Activated B cell treated with CpG ODN at 0.5 μM for 24 hours (primary cell): ENCODE results near the gene DRC7. TPM values are rescaled to one million over a fixed set of nuclear protein-coding genes. Genes with fewer than 3 reads are reported as not detected.

Experiments used
- ATAC-seq: fragments of 200-7000 bp; cut with Tn5 transposase; one replicate; pipeline ENCODE4 v1.10.0; 2021; ENCODE audit warnings: low read depth, mild to moderate bottlenecking, moderate library complexity
- CTCF ChIA-PET: fragments of 350-600 bp; sonication (Branson Sonifier 250); formaldehyde crosslinking; loops from one replicate; lab custom pipeline; 2021; ENCODE audit warnings: antibody characterized with exemption; lab: Charles Lee
- POLR2A ChIA-PET: fragments of 350-600 bp; sonication (Branson Sonifier 250); formaldehyde crosslinking; loops from one replicate; lab custom pipeline; 2021; ENCODE audit warnings: antibody characterized with exemption; lab: Charles Lee
- DNase-seq: peaks from one replicate; pipeline ENCODE4 v3.0.0; 2022
- H3K27ac Mint-ChIP-seq: one replicate; pipeline ENCODE4 v1.8.0; 2020; ENCODE audit warnings: mixed read lengths
- H3K27me3 Mint-ChIP-seq: one replicate; pipeline ENCODE4 v1.8.0; 2021; ENCODE audit warnings: mixed read lengths
- H3K36me3 Mint-ChIP-seq: one replicate; pipeline ENCODE4 v1.8.0; 2021; ENCODE audit warnings: low read depth, mixed read lengths
- H3K4me1 Mint-ChIP-seq: one replicate; pipeline ENCODE4 v1.8.0; 2021; ENCODE audit warnings: mixed read lengths
- H3K4me3 Mint-ChIP-seq: one replicate; pipeline ENCODE4 v1.8.0; 2020; ENCODE audit warnings: mild to moderate bottlenecking, mixed read lengths
- H3K9me3 Mint-ChIP-seq: one replicate; pipeline ENCODE4 v1.8.0; 2020; ENCODE audit warnings: mixed read lengths
- intact Hi-C: fragments of 100-400 bp; cut with micrococcal nuclease; formaldehyde crosslinking; loops from one replicate; pipeline ENCODE4 v1.15.1; 2024
- total RNA-seq: library from RNA; stranded (reverse); gene quantifications from 2 replicates; pipeline ENCODE4 v1.2.3, GENCODE V29; 2022
- TF ChIP-seq, protein P1 (sequence below): fragments of 200-600 bp; IDR thresholded peaks from one replicate; pipeline ENCODE4 v1.8.0; 2022; ENCODE audit warnings: antibody characterized with exemption, mild to moderate bottlenecking

DRC7 gene, protein sequence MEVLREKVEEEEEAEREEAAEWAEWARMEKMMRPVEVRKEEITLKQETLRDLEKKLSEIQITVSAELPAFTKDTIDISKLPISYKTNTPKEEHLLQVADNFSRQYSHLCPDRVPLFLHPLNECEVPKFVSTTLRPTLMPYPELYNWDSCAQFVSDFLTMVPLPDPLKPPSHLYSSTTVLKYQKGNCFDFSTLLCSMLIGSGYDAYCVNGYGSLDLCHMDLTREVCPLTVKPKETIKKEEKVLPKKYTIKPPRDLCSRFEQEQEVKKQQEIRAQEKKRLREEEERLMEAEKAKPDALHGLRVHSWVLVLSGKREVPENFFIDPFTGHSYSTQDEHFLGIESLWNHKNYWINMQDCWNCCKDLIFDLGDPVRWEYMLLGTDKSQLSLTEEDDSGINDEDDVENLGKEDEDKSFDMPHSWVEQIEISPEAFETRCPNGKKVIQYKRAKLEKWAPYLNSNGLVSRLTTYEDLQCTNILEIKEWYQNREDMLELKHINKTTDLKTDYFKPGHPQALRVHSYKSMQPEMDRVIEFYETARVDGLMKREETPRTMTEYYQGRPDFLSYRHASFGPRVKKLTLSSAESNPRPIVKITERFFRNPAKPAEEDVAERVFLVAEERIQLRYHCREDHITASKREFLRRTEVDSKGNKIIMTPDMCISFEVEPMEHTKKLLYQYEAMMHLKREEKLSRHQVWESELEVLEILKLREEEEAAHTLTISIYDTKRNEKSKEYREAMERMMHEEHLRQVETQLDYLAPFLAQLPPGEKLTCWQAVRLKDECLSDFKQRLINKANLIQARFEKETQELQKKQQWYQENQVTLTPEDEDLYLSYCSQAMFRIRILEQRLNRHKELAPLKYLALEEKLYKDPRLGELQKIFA
- not detected in 2 replicates for total RNA-seq

- peak within 1 kb of the TSS; percentile 57 for H3K27ac Mint-ChIP-seq
- H3K36me3 Mint-ChIP-seq = no peaks in the 10 kb centered on the region
- H3K9me3 Mint-ChIP-seq = no peaks in the 10 kb centered on the region
- no peaks in the 10 kb centered on the region for H3K27me3 Mint-ChIP-seq
- peaks cover 22% of the 10 kb centered on the region for H3K4me1 Mint-ChIP-seq
- peak; percentile 25 for DNase-seq
- POLR2A ChIA-PET = interaction anchor here (0.6 kb wide), 1 partner anchor 504 kb away, joined by 8 read pairs; no protein-coding TSS in a partner anchor
- intact Hi-C loops = loop anchor here (1.0 kb wide), 1 partner anchor 40 kb away; the partner anchor contains the start of gene KATNB1
- peak within 1 kb of the TSS; percentile 83 for H3K4me3 Mint-ChIP-seq
- ATAC-seq = peak; percentile 66
- TF ChIP-seq, protein P1, sequence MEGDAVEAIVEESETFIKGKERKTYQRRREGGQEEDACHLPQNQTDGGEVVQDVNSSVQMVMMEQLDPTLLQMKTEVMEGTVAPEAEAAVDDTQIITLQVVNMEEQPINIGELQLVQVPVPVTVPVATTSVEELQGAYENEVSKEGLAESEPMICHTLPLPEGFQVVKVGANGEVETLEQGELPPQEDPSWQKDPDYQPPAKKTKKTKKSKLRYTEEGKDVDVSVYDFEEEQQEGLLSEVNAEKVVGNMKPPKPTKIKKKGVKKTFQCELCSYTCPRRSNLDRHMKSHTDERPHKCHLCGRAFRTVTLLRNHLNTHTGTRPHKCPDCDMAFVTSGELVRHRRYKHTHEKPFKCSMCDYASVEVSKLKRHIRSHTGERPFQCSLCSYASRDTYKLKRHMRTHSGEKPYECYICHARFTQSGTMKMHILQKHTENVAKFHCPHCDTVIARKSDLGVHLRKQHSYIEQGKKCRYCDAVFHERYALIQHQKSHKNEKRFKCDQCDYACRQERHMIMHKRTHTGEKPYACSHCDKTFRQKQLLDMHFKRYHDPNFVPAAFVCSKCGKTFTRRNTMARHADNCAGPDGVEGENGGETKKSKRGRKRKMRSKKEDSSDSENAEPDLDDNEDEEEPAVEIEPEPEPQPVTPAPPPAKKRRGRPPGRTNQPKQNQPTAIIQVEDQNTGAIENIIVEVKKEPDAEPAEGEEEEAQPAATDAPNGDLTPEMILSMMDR = no peak
- CTCF ChIA-PET = no interaction called here
Measured at GRCh38 chr16:57694725-57695679, at the start of gene DRC7. Gene DRC7, plus strand, starts transcription at chr16:57694806. Its CDS starts 3,144 bp downstream, at chr16:57697950.

GRCh38 chr16:57645169-57645568 lies 49.4 kb upstream of the DRC7 start:
- intact Hi-C loops = loop anchor here (5.0 kb wide), 1 partner anchor 92 kb away; the partner anchor contains the start of gene KATNB1
- TF ChIP-seq, protein P1 = no peak
- Mint-ChIP-seq H3K4me3 (no peak overlapping the region), H3K9me3 (no peaks in the 10 kb centered on the region), H3K27me3 (peaks cover 3% of the 10 kb centered on the region), H3K27ac (no peak overlapping the region), H3K4me1 (peaks cover 28% of the 10 kb centered on the region), H3K36me3 (no peaks in the 10 kb centered on the region)
- DNase-seq (no peak), ATAC-seq (no peak)
- ChIA-PET CTCF (no interaction called here), POLR2A (no interaction called here)

DNA sequence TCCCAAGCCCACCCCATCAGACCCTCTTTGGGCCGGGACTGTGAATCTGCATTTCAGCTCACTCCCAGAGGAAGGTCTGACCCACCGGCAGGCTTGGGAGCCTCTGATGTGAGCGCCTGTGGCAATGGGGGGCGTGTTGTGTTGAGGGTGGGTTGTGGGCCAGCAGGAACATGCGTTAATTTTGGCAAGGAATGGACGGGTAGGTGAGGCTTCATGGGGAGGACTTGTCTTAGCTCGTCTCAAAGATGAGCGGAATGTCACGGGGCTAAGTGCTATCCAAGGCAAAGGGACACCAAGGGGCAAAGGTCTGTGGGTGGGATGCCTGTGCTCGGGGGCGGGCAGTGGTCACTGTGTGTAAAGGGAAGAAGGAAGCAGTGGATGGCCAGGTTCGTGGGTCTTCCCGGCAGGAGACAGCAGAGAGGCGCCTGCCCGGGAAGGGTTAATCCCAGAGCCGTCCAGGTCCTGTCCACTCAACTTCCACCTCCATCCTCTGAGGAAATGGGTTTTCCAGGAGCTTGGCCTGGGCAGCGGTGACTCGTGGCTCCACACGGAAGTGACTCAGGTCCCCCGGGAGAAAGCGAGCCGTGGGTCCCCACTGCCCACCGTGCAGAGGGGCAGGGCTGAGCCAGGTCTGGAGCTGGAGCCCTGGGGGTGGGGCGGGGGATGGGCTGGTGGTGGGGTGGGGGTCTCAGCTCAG lies 48.8 kb upstream of the DRC7 start:
- ChIA-PET POLR2A (no interaction called here), CTCF (no interaction called here)
- intact Hi-C loops = loop anchor here (5.0 kb wide), 1 partner anchor 91 kb away; the partner anchor contains the start of gene KATNB1
- no peak for DNase-seq
- Mint-ChIP-seq H3K4me1 (peaks cover 28% of the 10 kb centered on the region), H3K36me3 (no peaks in the 10 kb centered on the region), H3K27me3 (no peaks in the 10 kb centered on the region), H3K9me3 (no peaks in the 10 kb centered on the region), H3K4me3 (no peak overlapping the region), H3K27ac (no peak overlapping the region)
- ATAC-seq = no peak
- TF ChIP-seq, protein P1 = no peak

GRCh38 chr16:57646388-57647039 lies 48.1 kb upstream of the DRC7 start:
- no peak for DNase-seq
- Mint-ChIP-seq H3K4me1 (peaks cover 28% of the 10 kb centered on the region), H3K27me3 (no peaks in the 10 kb centered on the region), H3K27ac (no peak overlapping the region), H3K36me3 (no peaks in the 10 kb centered on the region), H3K4me3 (no peak overlapping the region), H3K9me3 (no peaks in the 10 kb centered on the region)
- no peak for ATAC-seq
- TF ChIP-seq, protein P1 = no peak
- intact Hi-C loops = loop anchor here (5.0 kb wide), 1 partner anchor 91 kb away; the partner anchor contains the start of gene KATNB1
- ChIA-PET POLR2A (interaction anchor here (1.4 kb wide), 1 partner anchor 109 kb away, joined by 3 read pairs; no protein-coding TSS in a partner anchor), CTCF (interaction anchor here (1.1 to 1.5 kb wide), 2 partner anchors 55 to 127 kb away, joined by 3 to 4 read pairs; no protein-coding TSS in a partner anchor)
